NCI-H748 (cell line): ENCODE data around the gene SDS.

Source experiments
- DNase-seq: peaks from one replicate; lab custom pipeline; 2025; ENCODE audit not compliant: unreplicated experiment; lab: John Stamatoyannopoulos, UW

Gene SDS

DNA sequence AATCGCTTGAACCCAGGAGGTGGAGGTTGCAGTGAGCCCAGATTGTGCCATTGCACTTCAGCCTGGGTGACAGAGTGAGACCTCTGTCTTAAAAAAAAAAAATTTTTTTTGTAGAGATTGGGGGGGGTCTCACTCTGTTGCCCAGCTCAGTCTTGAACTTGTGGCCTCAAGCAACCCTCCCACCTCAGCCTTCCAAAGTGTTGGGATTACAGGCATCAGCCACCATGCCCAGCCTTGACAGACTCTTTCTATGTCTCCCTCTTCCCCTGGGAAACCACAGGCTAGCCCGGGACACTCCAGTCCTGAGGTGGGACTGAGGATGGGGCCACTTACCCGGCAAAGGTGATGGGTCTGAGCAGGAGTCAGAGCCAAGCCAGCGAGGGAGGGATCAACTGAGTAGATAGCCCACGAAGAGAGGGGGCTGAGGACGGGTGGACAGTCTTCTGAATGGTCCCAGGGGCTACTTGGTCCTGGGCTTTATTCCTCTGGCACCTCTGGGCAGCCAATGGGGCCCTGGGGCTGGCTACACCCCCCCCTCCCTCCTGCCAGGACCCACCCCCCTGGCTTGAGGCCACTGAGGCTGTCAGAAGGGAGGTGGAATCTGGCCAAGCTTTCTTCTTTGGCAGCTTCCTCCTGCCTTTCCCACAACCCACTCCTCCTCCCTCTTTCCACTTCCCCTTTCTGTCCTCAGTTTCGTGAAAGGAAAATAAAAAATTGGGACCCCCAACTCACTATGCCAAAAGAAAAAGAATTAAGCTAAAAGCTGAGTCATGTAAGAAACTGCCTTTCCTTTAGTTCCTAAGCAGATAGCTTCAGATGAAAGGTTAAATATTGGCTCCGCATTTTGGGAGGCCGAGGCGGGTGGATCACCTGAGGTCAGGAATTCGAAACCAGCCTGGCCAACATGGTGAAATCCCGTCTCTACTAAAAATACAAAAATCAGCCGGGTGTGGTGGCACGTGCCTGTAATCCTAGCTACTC is at the start of gene SDS:
TSS of gene SDS (minus strand) at position 453 of the 981 bp plus-strand sequence. CDS start 4,179 bp downstream, outside the sequence.
- no peak for DNase-seq

GRCh38 chr12:113453330-113453729 is 49.6 kb upstream of the SDS start:
- no peak for DNase-seq

- DNase-seq = no peak
These were observed 48.8 kb upstream of the SDS start for GRCh38 chr12:113452458-113452857.

GRCh38 chr12:113449839-113450238 is 46.2 kb upstream of the SDS start:
- no peak for DNase-seq

DNA sequence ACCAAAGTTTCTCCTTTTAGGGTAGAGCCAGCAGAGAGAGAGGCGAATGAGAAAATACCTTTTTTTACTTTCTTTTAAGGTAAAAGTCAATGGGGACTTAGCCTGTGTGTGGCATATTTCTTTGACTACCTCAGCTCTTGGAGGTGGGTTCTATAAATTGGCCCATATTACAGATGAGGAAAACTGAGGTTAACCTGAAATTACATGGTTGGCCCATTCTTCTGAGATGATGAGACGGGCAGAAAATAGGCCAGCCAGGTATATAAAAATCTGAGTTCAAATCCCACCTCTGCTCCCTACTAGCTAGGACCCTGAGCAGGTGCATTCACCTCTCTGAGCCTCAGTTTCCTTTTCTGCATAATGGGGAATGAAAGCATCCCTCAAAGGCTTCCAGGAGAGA is 45.6 kb upstream of the SDS start:
- no peak for DNase-seq

DNA sequence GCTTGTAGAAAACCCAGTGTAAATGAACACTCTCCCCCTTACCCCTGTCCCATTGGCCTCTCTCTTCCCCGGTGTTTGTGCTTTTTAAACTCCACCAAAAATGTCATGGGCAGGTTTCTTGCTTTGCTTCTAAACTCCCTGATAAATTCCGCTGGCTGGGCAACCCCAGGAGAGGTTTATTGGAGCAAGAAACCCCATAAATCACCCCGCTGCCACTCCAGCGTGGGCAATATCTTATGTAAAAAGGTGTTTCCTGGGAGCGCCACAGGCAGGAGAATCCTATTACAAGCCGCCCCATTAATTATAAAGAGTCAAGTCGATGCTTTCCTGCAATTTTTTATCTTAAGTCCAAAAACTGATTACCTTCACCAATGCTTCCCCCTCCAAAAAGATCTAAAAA is 45.2 kb upstream of the SDS start:
- DNase-seq = peak; percentile 20

DNA sequence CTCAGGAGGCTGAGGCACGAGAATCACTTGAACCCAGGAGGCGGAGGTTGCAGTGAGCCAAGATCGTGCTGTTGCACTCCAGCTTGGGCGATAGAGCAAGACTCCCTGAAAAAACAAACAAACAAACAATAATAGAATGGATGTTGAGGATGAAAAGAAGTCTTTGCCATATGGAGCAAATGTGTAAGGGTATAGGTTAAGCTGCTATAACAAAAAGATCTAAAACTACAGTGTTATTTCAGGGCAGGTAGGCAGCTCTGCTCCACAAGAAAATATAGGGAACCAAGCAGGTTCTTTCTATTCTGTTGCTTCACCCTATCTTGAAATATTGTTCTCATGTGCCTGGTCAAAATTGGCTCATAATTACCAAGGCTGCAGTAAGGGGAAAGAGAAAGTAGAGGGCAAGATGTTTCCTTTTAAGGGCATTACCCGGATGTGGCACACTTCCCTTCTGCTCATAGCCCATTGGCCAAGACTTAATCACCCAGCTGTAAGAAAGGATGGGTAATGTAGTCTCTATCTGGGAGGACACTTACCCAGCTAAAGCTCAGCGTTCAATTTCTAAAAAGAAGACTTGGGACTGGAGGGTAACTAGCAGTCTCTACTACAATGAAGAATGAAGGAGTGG is 42.0 kb upstream of the SDS start:
- DNase-seq = no peak

GRCh38 chr12:113443030-113443539 is 39.4 kb upstream of the SDS start:
- no peak for DNase-seq

DNA sequence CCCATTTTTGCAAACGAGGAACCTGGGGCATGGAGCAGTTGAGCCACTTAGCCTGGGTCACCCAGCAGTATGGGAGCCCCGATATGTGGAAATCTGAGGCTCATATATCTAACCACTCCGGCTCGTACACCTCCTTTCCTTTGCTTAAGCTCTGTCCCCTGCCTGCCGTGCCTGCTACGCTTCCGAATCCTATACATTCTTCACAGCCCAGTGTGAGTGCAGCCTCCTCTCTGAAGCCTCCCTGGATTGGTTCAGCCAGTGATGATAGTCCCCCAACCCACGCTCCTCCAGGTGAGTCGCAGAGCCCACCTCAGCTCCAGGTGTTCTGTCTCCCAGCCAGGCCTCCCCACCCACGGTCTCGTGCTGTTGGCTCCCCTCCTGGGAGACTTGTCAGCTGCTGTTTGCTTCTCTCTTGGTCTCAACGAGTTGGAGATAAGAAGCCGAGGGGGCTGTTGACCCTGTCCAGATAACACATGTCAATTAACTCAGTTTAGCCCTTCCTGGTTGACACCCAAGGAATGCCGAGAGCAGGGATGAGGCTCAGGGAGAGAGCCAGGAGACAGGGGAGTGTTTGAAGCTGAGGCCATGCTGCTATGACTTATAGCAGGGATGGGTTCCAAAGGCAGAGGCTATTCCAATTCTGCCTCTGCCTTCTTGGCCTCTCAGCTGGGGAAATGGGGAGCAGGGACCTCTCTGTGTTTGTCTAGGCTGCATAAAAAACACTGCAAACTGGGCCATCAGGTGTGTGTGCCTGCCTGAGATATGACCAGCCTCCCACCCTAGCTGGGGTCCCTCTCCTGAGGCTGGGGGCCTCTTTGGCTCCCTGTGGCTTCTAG is 37.5 kb upstream of the SDS start:
- DNase-seq = no peak

- DNase-seq = no peak
These were observed 36.6 kb upstream of the SDS start for GRCh38 chr12:113440336-113440735.

DNA sequence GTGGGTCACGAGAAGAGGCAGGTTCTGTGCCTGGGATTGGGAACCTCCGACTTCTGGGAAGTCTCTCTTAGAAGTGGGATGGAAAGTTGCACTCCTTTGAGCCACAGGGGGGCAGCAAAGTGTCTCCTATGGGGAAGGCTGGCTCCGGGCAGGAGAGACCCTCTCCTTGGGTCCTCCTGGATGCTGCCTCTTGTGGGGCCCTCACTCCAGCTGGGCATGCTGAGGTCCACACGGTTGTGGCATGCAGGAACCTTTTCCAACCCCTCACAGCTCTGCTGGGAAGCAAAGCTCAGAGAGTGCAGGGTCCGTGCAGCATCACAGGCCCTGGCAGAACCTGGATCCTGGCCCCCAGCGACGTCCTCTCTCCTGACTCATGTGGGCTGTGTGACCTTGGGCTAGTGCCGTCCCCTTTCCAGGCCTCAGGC is 35.9 kb upstream of the SDS start:
- DNase-seq = peak; percentile 68

DNA sequence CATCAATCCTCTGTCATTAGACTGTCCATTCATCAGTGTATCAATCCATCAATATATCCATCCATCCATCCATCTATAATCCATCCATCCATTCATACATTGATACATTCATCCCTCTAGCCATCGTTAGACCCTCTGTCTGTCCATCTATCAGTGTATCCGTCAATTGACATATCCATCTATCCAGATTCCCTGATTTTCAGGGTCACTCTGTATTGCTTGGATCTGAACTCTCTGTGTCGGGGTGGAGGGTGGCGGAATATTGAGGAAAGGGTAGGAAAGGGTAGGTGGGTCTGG is 35.6 kb upstream of the SDS start:
- no peak for DNase-seq

DNA sequence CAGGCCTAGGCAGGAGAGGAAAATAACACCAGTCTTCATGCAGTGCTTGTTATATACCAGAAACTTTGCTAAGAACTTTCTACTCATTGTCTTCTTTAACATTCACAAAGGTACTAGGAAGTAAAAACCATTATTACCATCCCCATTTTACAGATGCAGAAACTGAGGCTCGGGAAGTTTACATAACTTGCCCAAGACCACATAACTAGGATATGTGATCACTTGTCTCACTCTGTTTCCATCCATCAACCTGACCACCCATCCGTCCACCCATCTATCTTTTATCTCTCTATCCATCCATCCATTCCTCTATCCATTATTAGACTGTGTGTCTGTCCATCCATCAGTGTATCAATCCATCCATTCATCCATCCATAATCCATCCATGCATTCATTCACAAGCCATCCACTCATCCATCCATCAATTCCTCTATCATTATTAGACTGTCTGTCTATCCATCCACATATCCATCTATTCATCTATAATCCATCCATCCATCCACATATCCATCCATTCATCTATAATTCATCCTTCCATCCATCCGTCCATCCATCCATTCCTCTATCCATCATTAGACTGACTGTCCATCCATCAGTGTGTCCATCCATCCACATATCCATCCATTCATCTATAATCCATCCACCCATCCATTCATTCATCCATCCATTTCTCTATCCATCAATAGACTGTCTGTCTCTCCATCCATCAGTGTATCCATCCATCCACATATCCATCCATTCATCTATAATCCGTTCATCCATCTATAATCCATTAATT is 35.0 kb upstream of the SDS start:
- no peak for DNase-seq

DNA sequence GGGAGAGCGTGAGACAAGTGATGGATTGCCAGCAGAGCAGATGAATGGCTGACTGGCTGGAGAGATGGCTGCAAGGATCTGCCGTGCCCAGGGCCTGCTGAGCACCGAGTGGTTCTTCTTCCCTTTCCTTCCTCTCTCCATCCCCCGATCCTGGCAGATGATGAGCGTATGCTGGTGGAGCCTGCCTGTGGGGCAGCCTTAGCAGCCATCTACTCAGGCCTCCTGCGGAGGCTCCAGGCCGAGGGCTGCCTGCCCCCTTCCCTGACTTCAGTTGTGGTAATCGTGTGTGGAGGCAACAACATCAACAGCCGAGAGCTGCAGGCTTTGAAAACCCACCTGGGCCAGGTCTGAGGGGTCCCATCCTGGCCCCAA is 34.0 kb upstream of the SDS start:
- DNase-seq = no peak

DNA sequence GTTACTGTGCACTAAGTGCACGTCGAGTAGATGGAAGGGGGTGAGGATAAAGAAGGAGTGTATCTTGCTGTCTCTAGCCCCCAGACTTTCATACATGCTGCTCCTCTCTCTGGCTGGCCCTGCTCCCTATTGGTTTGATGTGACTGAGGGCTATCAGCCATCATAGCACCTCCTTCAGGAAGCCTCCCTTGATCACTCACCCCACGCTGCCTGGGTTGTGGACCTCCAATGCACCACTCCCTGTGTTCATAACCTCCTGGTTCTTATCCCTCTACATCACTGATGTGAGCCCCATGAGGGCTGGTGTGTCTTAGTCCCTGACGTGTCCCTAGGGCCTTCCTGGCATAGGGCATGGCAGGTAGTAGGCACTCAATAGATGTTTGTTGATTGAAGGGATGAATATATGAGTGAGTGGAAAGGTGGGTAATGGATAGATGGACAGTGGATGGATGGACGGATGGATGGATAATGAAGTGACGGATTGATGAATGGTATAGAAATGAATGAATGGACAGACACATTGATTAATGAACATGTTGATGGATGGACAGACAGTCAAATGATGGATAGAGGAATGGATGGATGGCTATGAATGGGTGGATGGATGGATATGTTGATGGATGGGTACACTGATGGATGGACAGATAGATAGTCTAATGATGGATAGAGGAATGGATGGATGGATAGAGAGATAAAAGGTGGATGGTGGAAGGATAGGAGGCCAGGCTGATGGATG is 33.5 kb upstream of the SDS start:
- DNase-seq = no peak

DNA sequence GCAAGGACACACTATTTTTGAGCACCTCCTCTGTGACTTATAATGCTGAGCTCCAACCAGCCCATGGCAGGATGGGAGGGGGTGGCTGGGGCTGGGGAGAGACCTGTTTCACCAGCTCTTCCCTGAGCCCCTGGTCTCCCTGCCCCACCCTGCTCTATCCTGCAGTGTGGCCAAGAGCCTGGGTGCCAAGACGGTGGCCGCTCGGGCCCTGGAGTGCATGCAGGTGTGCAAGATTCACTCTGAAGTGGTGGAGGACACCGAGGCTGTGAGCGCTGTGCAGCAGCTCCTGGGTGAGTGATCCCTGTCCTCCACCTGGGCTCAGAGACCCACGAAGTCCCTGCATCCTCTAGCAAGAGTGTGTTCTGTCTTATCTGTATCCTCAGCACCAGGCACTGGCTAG is 32.9 kb upstream of the SDS start:
- DNase-seq = no peak

DNA sequence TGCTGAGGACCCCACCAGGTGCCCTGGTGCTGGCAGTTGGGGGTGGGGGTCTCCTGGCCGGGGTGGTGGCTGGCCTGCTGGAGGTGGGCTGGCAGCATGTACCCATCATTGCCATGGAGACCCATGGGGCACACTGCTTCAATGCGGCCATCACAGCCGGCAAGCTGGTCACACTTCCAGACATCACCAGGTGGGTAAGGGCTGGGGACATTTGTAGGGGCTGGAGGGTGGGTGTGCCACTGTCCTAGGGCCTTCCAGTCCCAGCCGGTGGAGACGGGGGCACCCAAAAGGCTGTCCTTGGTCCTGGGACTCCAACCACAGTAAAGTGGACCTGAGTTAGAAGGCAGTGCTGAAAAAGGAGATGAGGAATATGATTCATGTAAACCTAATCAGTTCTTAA is 31.7 kb upstream of the SDS start:
- DNase-seq = no peak

DNA sequence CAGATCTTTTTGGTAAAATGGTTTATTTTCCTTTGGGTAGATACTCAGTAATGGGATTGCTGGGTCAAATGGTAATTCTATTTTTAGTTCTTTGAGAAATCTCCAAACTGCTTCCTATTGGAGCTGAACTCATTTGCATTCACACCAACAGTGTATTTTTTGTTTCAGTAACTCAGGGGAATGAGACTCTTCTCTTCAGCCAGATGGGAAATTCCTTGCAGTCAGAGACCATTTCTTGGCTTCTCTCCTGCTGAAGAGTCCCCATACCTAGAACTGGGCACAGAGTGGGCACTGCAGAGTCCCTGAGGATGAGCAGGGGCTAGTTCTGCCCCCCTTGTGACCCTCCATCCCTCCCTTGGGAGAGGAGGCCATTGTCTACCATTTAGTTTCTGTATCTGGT is 29.3 kb upstream of the SDS start:
- DNase-seq = no peak

DNA sequence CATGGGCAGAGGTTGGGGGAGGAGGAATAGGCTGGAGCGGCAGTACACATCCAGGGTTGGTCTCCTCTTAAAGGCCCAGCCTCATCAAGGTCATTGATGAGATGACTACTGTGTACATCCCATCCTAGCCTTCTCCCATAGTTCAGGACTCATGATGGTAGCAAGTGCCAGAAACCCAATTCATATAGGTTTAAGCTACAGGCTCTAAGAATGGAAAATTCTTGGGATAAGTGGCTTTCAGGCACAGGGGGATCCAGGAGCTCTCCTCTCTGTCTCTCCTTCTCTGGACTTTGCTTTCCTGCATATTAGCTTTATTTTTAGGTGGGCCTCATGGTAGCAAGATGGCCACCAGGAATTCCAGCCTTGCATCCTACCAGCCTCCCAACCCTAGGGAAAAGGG is 24.8 kb upstream of the SDS start:
- DNase-seq = no peak

DNA sequence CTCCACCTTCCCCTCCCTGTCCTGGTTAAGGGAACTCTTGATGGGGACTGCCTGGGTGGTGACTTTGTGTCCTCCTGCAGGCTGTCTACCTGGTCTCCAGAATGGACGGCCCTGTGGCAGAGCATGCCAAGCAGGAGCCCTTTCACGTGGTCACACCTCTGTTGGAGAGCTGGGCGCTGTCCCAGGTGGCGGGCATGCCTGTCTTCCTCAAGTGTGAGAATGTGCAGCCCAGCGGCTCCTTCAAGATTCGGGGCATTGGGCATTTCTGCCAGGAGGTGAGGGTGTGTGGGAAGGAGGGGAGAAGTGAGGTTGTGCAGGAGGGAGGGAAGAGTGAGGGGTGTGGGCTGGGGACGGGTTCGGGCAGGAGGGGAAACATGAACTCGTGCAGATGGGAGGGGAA is 24.2 kb upstream of the SDS start:
- DNase-seq = no peak
